ENCODE results near the gene IER3.

DNA sequence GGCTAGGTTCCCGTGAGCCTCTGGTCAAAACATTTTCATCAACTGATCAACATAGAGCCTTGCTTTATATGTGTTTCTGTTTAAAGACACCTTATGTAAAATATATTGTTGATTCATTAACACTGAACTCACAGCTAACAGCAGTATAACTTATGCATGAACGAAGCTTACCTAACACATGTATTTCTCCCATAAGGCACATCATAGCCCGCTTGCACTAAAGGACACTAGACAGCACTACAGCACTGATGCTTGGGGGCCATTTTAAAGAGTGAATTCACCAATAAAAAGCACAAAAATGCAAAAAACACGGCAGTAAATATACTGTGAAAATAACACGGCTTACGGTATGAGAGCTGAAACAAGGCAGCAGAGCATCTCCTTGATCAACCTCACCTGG lies 5.8 kb downstream of the IER3 start:
- TF ChIP-seq, protein P1, sequence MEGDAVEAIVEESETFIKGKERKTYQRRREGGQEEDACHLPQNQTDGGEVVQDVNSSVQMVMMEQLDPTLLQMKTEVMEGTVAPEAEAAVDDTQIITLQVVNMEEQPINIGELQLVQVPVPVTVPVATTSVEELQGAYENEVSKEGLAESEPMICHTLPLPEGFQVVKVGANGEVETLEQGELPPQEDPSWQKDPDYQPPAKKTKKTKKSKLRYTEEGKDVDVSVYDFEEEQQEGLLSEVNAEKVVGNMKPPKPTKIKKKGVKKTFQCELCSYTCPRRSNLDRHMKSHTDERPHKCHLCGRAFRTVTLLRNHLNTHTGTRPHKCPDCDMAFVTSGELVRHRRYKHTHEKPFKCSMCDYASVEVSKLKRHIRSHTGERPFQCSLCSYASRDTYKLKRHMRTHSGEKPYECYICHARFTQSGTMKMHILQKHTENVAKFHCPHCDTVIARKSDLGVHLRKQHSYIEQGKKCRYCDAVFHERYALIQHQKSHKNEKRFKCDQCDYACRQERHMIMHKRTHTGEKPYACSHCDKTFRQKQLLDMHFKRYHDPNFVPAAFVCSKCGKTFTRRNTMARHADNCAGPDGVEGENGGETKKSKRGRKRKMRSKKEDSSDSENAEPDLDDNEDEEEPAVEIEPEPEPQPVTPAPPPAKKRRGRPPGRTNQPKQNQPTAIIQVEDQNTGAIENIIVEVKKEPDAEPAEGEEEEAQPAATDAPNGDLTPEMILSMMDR (IDR thresholded peaks at IDR 0.05; ENCODE audit: control extremely low read depth in 1 of 3, insufficient read depth in 1 of 3, low read depth in 1 of 3, low read length in 3 of 3), result no peak
- no peak for TF ChIP-seq CBX5 (IDR thresholded peaks at IDR 0.05; ENCODE audit: low read depth, low read length)
- TF ChIP-seq EGR1 (IDR thresholded peaks at IDR 0.05; ENCODE audit: borderline replicate concordance, low read depth, low read length), result no peak
- no peak for TF ChIP-seq ZNF274 (IDR thresholded peaks at IDR 0.05; ENCODE audit: borderline replicate concordance, extremely low read depth, low read length)
- TF ChIP-seq, protein P2, sequence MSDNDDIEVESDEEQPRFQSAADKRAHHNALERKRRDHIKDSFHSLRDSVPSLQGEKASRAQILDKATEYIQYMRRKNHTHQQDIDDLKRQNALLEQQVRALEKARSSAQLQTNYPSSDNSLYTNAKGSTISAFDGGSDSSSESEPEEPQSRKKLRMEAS (IDR thresholded peaks at IDR 0.05), result no peak
